IMR-90 (cell line): ENCODE results near the gene ERBB4. TPM values are rescaled to one million over a fixed set of nuclear protein-coding genes. Genes with fewer than 3 reads are reported as not detected.

ENCODE experiments used
- ATAC-seq: fragments of 200-7000 bp; cut with Tn5 transposase; 2 replicates; pipeline ENCODE4 v1.9.1; 2020; ENCODE audit warnings: low read depth, mild to moderate bottlenecking, moderate library complexity
- BruUV-seq: library from RNA; stranded (reverse); fragments of 400-500 nt; replicated peaks from 2 replicates; lab custom pipeline; 2021; lab: Mats Ljungman, UMichigan
- CTCF ChIA-PET: fragments of 300-600 bp; formaldehyde crosslinking; extraction: SDS; loops from one replicate; lab custom pipeline; 2021; ENCODE audit warnings: antibody characterized with exemption; lab: Yijun Ruan, JAX
- POLR2A ChIA-PET: fragments of 300-600 bp; sonication (Branson Sonifier 250); formaldehyde crosslinking; loops from one replicate; lab custom pipeline; 2022; ENCODE audit warnings: antibody characterized with exemption; ENCODE audit not compliant: unreplicated experiment; lab: Charles Lee
- DNase-seq: peaks from one replicate; pipeline ENCODE4 v3.0.0; 2013
- H2AFZ ChIP-seq: replicated peaks from 2 replicates; pipeline ENCODE3; 2013; ENCODE audit warnings: low read length, mild to moderate bottlenecking; ENCODE audit not compliant: poor library complexity
- H2AK5ac ChIP-seq: 2 replicates; pipeline ENCODE4 v1.6.1; 2013; ENCODE audit warnings: low read depth, low read length, inconsistent platforms
- H2AK9ac ChIP-seq: replicated peaks from 2 replicates; pipeline ENCODE3; 2013; ENCODE audit warnings: mild to moderate bottlenecking, low read depth, low read length, moderate library complexity; ENCODE audit not compliant: poor library complexity
- H2BK120ac ChIP-seq: 2 replicates; pipeline ENCODE4 v1.6.1; 2013; ENCODE audit warnings: low read depth, low read length, inconsistent platforms
- H2BK15ac ChIP-seq: 3 replicates; pipeline ENCODE4 v1.6.1; 2013; ENCODE audit warnings: low read depth, low read length, inconsistent platforms
- H2BK20ac ChIP-seq: 2 replicates; pipeline ENCODE4 v1.6.1; 2013; ENCODE audit warnings: low read depth, mild to moderate bottlenecking, inconsistent platforms, low read length, moderate library complexity
- H2BK5ac ChIP-seq: 2 replicates; pipeline ENCODE4 v1.6.1; 2013; ENCODE audit warnings: mild to moderate bottlenecking, low read depth, low read length, inconsistent platforms; ENCODE audit not compliant: poor library complexity, severe bottlenecking
- H3K14ac ChIP-seq: replicated peaks from 2 replicates; pipeline ENCODE4 v1.6.1; 2013; ENCODE audit warnings: low read depth, low read length, inconsistent platforms
- H3K18ac ChIP-seq: 2 replicates; pipeline ENCODE4 v1.6.1; 2013; ENCODE audit warnings: low read depth, low read length, control low read depth
- H3K23ac ChIP-seq: 2 replicates; pipeline ENCODE4 v1.6.1; 2013; ENCODE audit warnings: low read depth, low read length, inconsistent platforms
- H3K27ac ChIP-seq: 2 replicates; pipeline ENCODE4 v1.5.1; 2013; ENCODE audit warnings: mild to moderate bottlenecking, control low read depth, low read length; ENCODE audit not compliant: insufficient read depth
- H3K27me3 ChIP-seq: 2 replicates; pipeline ENCODE4 v1.6.1; 2013; ENCODE audit warnings: low read length; ENCODE audit not compliant: control insufficient read depth, insufficient read depth
- H3K36me3 ChIP-seq: 2 replicates; pipeline ENCODE4 v1.6.1; 2013; ENCODE audit warnings: low read length, mixed read lengths; ENCODE audit not compliant: control insufficient read depth, insufficient read depth
- H3K4ac ChIP-seq: 2 replicates; pipeline ENCODE4 v1.6.1; 2013; ENCODE audit warnings: low read depth, low read length, inconsistent platforms
- H3K4me1 ChIP-seq: 2 replicates; pipeline ENCODE4 v1.6.1; 2013; ENCODE audit warnings: low read length, mixed read lengths; ENCODE audit not compliant: control insufficient read depth, insufficient read depth
- H3K4me2 ChIP-seq: 2 replicates; pipeline ENCODE4 v1.6.1; 2013; ENCODE audit warnings: low read depth, mild to moderate bottlenecking, control low read depth, low read length, moderate library complexity
- H3K4me3 ChIP-seq: 2 replicates; pipeline ENCODE4 v1.5.1; 2013; ENCODE audit warnings: low read depth, mild to moderate bottlenecking, control low read depth, low read length, moderate library complexity; ENCODE audit not compliant: insufficient read depth
- H3K56ac ChIP-seq: 2 replicates; pipeline ENCODE4 v1.6.1; 2013; ENCODE audit warnings: low read length, inconsistent platforms; ENCODE audit not compliant: insufficient read depth; ENCODE audit errors: extremely low read depth
- H3K79me1 ChIP-seq, 2 experiments: 2 replicates each; pipeline ENCODE4 v1.6.1; 2013; ENCODE audit warnings: low read length in 2 of 2, inconsistent platforms in 1 of 2, low read depth in 1 of 2
- H3K9ac ChIP-seq: 2 replicates; pipeline ENCODE4 v1.6.1; 2013; ENCODE audit warnings: low read depth, low read length, control low read depth
- H3K9me1 ChIP-seq: 2 replicates; pipeline ENCODE4 v1.6.1; 2013; ENCODE audit warnings: low read length, inconsistent platforms; ENCODE audit not compliant: insufficient read depth
- H3K9me3 ChIP-seq: 2 replicates; pipeline ENCODE4 v1.6.1; 2013; ENCODE audit warnings: low read length; ENCODE audit not compliant: control insufficient read depth, insufficient read depth
- H4K20me1 ChIP-seq: 2 replicates; pipeline ENCODE4 v1.6.1; 2013; ENCODE audit warnings: low read length, inconsistent platforms; ENCODE audit not compliant: insufficient read depth
- H4K5ac ChIP-seq: 2 replicates; pipeline ENCODE4 v1.6.1; 2013; ENCODE audit warnings: mild to moderate bottlenecking, low read depth, low read length, control low read depth
- H4K8ac ChIP-seq, 2 experiments: 2 replicates each; pipeline ENCODE4 v1.6.1; 2013; ENCODE audit warnings: low read depth in 2 of 2, low read length in 2 of 2, control low read depth in 1 of 2, inconsistent platforms in 1 of 2
- H4K91ac ChIP-seq: 2 replicates; pipeline ENCODE4 v1.6.1; 2013; ENCODE audit warnings: low read depth, low read length, inconsistent platforms; ENCODE audit not compliant: insufficient read depth
- BHLHE40 ChIP-seq: fragments of 150-350 bp; IDR thresholded peaks from 2 replicates; pipeline ENCODE4 v1.6.1; 2016; ENCODE audit warnings: mild to moderate bottlenecking, low read depth, low read length
- CTCF ChIP-seq: conservative IDR thresholded peaks from 2 replicates; pipeline ENCODE4 v1.5.1; 2012; ENCODE audit warnings: mild to moderate bottlenecking, low read depth, low read length, improper control_type of control experiment
- ELK1 ChIP-seq: fragments of 150-350 bp; IDR thresholded peaks from 2 replicates; pipeline ENCODE4 v1.6.1; 2016; ENCODE audit warnings: low read depth, mild to moderate bottlenecking, low read length, moderate library complexity, borderline replicate concordance
- MXI1 ChIP-seq: IDR thresholded peaks from 2 replicates; pipeline ENCODE4 v1.6.1; 2012; ENCODE audit warnings: low read depth, mild to moderate bottlenecking, low read length, moderate library complexity, borderline replicate concordance
- NFE2L2 ChIP-seq: fragments of 150-350 bp; IDR thresholded peaks from 2 replicates; pipeline ENCODE4 v1.6.1; 2016; ENCODE audit warnings: low read depth, mild to moderate bottlenecking, low read length
- RCOR1 ChIP-seq: IDR thresholded peaks from 2 replicates; pipeline ENCODE4 v1.6.1; 2012; ENCODE audit warnings: mild to moderate bottlenecking, low read length, improper control_type of control experiment; ENCODE audit not compliant: insufficient replicate concordance
- SMC3 ChIP-seq: fragments of 150-350 bp; IDR thresholded peaks from 2 replicates; pipeline ENCODE4 v1.6.1; 2016; ENCODE audit warnings: low read depth, mild to moderate bottlenecking, antibody characterized with exemption, low read length, moderate library complexity
- USF2 ChIP-seq: fragments of 150-350 bp; IDR thresholded peaks from 2 replicates; pipeline ENCODE4 v1.6.1; 2017; ENCODE audit warnings: mild to moderate bottlenecking, antibody characterized with exemption, low read length, low read depth
- WGBS, 2 experiments: methylation state at CpG; one replicate each; pipeline versions ENCODE4 v1.1.5 to v1.1.7; 2013; ENCODE audit warnings: missing lambda C conversion rate in 2 of 2; ENCODE audit not compliant: insufficient read length in 1 of 2; ENCODE audit errors: extremely low coverage in 2 of 2; 5-methylcytosine and 5-hydroxymethylcytosine counted together
- dilution Hi-C: fragments of 300-500 bp; cut with HindIII; formaldehyde crosslinking; loops from one replicate; pipeline ENCODE4 v1.14.3; 2018; ENCODE audit warnings: low sequenced_read_pairs; ENCODE audit not compliant: unreplicated experiment
- in situ Hi-C: fragments of 300-500 bp; cut with MboI; formaldehyde crosslinking; loops from 3 replicates; pipeline ENCODE4 v1.14.3; 2019; ENCODE audit warnings: low sequenced_read_pairs, inconsistent platforms, mixed read lengths
- intact Hi-C: fragments of 100-400 bp; cut with micrococcal nuclease; formaldehyde crosslinking; loops from 2 replicates; pipeline ENCODE4 v1.10.0; 2022
- polyA plus RNA-seq, 3 experiments: library from polyadenylated mRNA; depleted of rRNA; stranded (reverse); fragments of >200 nt; gene quantifications; 2 replicates each; pipeline ENCODE4 v1.2.3, GENCODE V29; 2012; ENCODE audit warnings: low replicate concordance in 1 of 3
- total RNA-seq: library from RNA; depleted of rRNA; stranded (reverse); fragments of >200 nt; gene quantifications from 2 replicates; pipeline ENCODE4 v1.2.3, GENCODE V29; 2012

Gene ERBB4
- total and polyA plus RNA-seq, 2 of the 4 experiments (the other 2 are of a cell fraction): not detected

DNA sequence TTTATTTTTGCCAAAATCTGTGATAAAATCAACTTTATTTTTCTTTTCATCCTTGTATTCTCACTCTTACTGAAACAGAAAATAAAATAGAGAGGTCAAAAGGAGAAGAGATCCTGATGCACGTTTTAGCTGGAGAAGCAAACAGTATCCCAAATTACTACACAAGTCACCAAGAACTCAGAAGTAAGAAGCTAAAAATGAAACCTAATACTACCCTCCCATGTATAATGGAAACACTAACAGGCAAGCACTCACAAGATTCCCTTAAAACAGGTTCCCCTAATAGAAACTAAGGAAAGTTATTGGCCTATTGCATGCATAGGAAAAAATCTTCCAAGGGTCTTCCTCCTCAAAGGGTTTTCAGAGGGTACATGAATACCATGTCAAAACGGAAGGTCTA, 927.0 kb downstream of the ERBB4 start:
- H3K9me1 ChIP-seq: no peaks in the 10 kb centered on the region
- BruUV-seq: no TSS peak
- H4K20me1 ChIP-seq: no peaks in the 10 kb centered on the region
- no peak overlapping the region for H2BK120ac ChIP-seq
- TF ChIP-seq NFE2L2 (no peak), BHLHE40 (no peak), MXI1 (no peak), RCOR1 (no peak), CTCF (no peak), SMC3 (no peak), USF2 (no peak), ELK1 (no peak)
- no peak overlapping the region for H2AFZ ChIP-seq
- H3K14ac ChIP-seq: no peak overlapping the region
- dilution Hi-C loops (no loop called here), intact Hi-C loops (no loop called here), in situ Hi-C loops (no loop called here)
- POLR2A ChIA-PET: no interaction called here
- ATAC-seq (no peak), DNase-seq (no peak)
- no peak overlapping the region for H3K18ac ChIP-seq
- CTCF ChIA-PET: interaction anchor here (0.6 kb wide), 2 partner anchors 71 to 146 kb away, joined by 3 read pairs; no protein-coding TSS in a partner anchor
- H4K5ac ChIP-seq: no peak overlapping the region
- no peak overlapping the region for H3K4me2 ChIP-seq
- H3K27ac ChIP-seq: no peak overlapping the region
- H3K4me3 ChIP-seq: no peak overlapping the region
- H2BK20ac ChIP-seq: no peak overlapping the region
- H4K8ac ChIP-seq: no peak overlapping the region
- H2AK9ac ChIP-seq: no peak overlapping the region
- H3K23ac ChIP-seq: no peak overlapping the region
- H3K4me1 ChIP-seq: no peaks in the 10 kb centered on the region
- no peak overlapping the region for H3K56ac ChIP-seq
- no peak overlapping the region for H2AK5ac ChIP-seq
- H3K9ac ChIP-seq: no peak overlapping the region
- no peaks in the 10 kb centered on the region for H3K36me3 ChIP-seq
- no peaks in the 10 kb centered on the region for H3K79me1 ChIP-seq
- H3K27me3 ChIP-seq: no peaks in the 10 kb centered on the region
- WGBS, 2 experiments: no CpG with 5 or more reads among the region's 2 CpGs
- no peak overlapping the region for H4K91ac ChIP-seq
- no peak overlapping the region for H2BK15ac ChIP-seq
- 0 out of 2 replicates have a peak, but pooled peaks cover 2% of the 10 kb centered on the region for H3K9me3 ChIP-seq
- no peak overlapping the region for H2BK5ac ChIP-seq
- H3K4ac ChIP-seq: no peak overlapping the region
